DND-41 (cell line): Measurements from ENCODE around the gene TNS1.
"Not testable (repeated sequence)": the region's sequence is repeated elsewhere in the genome, so short reads cannot be mapped to it uniquely, and the experiment has no call there.

Experiments
- ATAC-seq: fragments of 200-7000 bp; cut with Tn5 transposase; 3 replicates; pipeline ENCODE4 v1.9.1; 2021; ENCODE audit warnings: low read depth; ENCODE audit not compliant: insufficient read depth
- DNase-seq: peaks from one replicate; pipeline ENCODE4 v3.0.0-alpha.2; 2020
- H2AFZ ChIP-seq: 2 replicates; pipeline ENCODE4 v1.6.0; 2012; ENCODE audit warnings: low read depth, low read length
- H3K27ac ChIP-seq: 2 replicates; pipeline ENCODE4 v1.5.1; 2012; ENCODE audit warnings: low read length, inconsistent platforms
- H3K27me3 ChIP-seq: fragments of 200-600 bp; sonication (generic); 2 replicates; pipeline ENCODE4 v1.6.0; 2012; ENCODE audit warnings: low read length, mild to moderate bottlenecking, inconsistent platforms; ENCODE audit not compliant: insufficient read depth, poor library complexity
- H3K36me3 ChIP-seq: 2 replicates; pipeline ENCODE4 v1.5.1; 2012; ENCODE audit warnings: low read length, inconsistent platforms; ENCODE audit not compliant: insufficient read depth
- H3K4me1 ChIP-seq: 2 replicates; pipeline ENCODE4 v1.5.1; 2012; ENCODE audit warnings: mild to moderate bottlenecking, low read length; ENCODE audit not compliant: insufficient read depth
- H3K4me2 ChIP-seq: 2 replicates; pipeline ENCODE4 v1.6.0; 2012; ENCODE audit warnings: mild to moderate bottlenecking, moderate library complexity, low read length, inconsistent platforms; ENCODE audit not compliant: insufficient read depth
- H3K4me3 ChIP-seq, 2 experiments: fragments of 200-600 bp in 1 of 2; shearing (Covaris generic) in 1 of 2; 2 replicates each; pipeline ENCODE4 v1.5.1; 2012 to 2016; ENCODE audit warnings: inconsistent platforms in 2 of 2, low read length in 2 of 2, mild to moderate bottlenecking in 2 of 2, low read depth in 1 of 2, moderate library complexity in 1 of 2
- H3K79me2 ChIP-seq: 2 replicates; pipeline ENCODE4 v1.6.0; 2012; ENCODE audit warnings: low read length, inconsistent platforms; ENCODE audit not compliant: insufficient read depth
- H3K9ac ChIP-seq: 2 replicates; pipeline ENCODE4 v1.6.0; 2012; ENCODE audit warnings: low read depth, mild to moderate bottlenecking, inconsistent platforms, low read length, moderate library complexity
- H3K9me3 ChIP-seq: 2 replicates; pipeline ENCODE4 v1.5.1; 2012; ENCODE audit warnings: low read length, moderate library complexity, mild to moderate bottlenecking, inconsistent platforms; ENCODE audit not compliant: insufficient read depth, severe bottlenecking
- H4K20me1 ChIP-seq: 2 replicates; pipeline ENCODE4 v1.6.0; 2012; ENCODE audit warnings: low read length; ENCODE audit not compliant: insufficient read depth
- CTCF ChIP-seq: IDR thresholded peaks from 2 replicates; pipeline ENCODE4 v1.5.1; 2012; ENCODE audit warnings: borderline replicate concordance, low read length, moderate library complexity, mild to moderate bottlenecking; ENCODE audit not compliant: poor library complexity, severe bottlenecking; ENCODE audit errors: extremely low read depth
- EZH2 ChIP-seq: IDR thresholded peaks from 3 replicates; pipeline ENCODE4 v1.6.1; 2012; ENCODE audit warnings: borderline replicate concordance, low read depth, mild to moderate bottlenecking, moderate library complexity, low read length, inconsistent platforms; ENCODE audit not compliant: severe bottlenecking

TNS1 gene

DNA sequence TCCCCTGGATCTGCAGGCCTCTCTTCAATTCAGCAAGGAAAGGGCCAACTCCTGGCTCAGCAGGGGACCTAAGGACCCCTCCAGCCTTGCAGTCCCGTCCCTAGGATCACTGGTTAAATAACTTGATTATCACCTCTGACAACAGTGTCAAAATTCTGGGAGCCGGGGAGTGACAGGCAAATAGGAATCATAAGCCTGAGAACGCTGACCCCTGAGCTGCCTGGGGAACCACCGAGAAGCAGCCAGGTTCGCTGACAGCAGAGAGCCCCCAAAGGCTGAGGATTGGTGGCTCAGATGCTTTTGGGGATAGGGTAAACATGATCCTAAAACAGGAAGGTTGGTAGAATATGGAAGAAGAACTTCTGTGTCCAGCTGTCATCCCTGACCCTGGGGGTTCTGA is 17.5 kb upstream of the TNS1 start:
- Histone ChIP-seq H3K9me3 (no peaks in the 10 kb centered on the region), H3K4me2 (no peak overlapping the region), H2AFZ (no peak overlapping the region), H3K27me3 (no peaks in the 10 kb centered on the region), H3K4me3 (no peak overlapping the region), H3K27ac (no peak overlapping the region), H3K79me2 (no peaks in the 10 kb centered on the region), H3K36me3 (no peaks in the 10 kb centered on the region), H4K20me1 (peaks cover 3% of the 10 kb centered on the region; the same call in 1 of the 2 replicates), H3K4me1 (no peaks in the 10 kb centered on the region), H3K9ac (no peak overlapping the region)
- DNase-seq (no peak), ATAC-seq (no peak)
- TF ChIP-seq CTCF (no peak), EZH2 (no peak)

DNA sequence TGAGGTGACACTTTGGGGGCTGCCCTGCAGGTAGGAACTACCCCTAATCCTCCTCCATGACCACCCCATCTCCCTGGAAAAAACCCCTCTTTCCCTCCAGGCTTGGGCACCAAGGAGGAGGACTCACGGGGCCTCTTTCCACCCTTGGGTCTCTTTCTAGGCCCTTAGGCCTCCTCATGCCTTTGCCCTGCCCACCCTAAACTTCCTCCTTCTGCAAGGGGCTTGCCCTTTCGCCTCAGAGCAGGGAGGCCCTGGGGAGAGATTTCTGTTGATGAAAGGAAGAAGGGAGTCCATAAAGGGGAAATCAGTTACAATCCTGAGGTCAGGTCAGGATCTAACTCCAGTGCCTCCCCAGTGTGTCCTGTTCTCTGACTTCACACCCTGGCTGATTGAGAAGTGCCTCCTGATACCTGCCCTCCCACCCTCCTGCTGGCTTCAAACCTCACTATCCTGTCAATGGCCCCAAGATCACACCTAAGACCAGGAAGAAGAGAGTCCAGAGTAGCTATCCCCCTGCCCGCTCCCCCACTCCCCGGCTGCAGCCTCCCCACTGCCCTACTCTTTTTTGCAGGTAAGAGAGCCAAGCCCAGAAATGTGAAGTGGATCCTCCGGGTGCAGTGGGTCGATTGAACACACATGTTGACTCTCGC is 16.7 kb upstream of the TNS1 start:
- Histone ChIP-seq H3K4me1 (no peaks in the 10 kb centered on the region), H3K36me3 (no peaks in the 10 kb centered on the region), H3K27ac (no peak overlapping the region), H3K4me3 (no peak overlapping the region), H3K9ac (no peak overlapping the region), H3K27me3 (no peaks in the 10 kb centered on the region), H3K4me2 (no peak overlapping the region), H3K9me3 (no peaks in the 10 kb centered on the region), H2AFZ (no peak overlapping the region), H4K20me1 (no peaks in the 10 kb centered on the region; the same call in 1 of the 2 replicates), H3K79me2 (no peaks in the 10 kb centered on the region)
- TF ChIP-seq EZH2 (no peak), CTCF (no peak)
- ATAC-seq (no peak), DNase-seq (no peak)

GRCh38 chr2:218018842-218019125 is 16.0 kb upstream of the TNS1 start:
- not testable (repeated sequence) for H3K27me3 ChIP-seq, H4K20me1 ChIP-seq, DNase-seq, H3K79me2 ChIP-seq, H3K9ac ChIP-seq, H3K36me3 ChIP-seq, H3K4me3 ChIP-seq, H3K4me2 ChIP-seq, H2AFZ ChIP-seq, H3K9me3 ChIP-seq, H3K4me1 ChIP-seq, H3K27ac ChIP-seq, ATAC-seq

DNA sequence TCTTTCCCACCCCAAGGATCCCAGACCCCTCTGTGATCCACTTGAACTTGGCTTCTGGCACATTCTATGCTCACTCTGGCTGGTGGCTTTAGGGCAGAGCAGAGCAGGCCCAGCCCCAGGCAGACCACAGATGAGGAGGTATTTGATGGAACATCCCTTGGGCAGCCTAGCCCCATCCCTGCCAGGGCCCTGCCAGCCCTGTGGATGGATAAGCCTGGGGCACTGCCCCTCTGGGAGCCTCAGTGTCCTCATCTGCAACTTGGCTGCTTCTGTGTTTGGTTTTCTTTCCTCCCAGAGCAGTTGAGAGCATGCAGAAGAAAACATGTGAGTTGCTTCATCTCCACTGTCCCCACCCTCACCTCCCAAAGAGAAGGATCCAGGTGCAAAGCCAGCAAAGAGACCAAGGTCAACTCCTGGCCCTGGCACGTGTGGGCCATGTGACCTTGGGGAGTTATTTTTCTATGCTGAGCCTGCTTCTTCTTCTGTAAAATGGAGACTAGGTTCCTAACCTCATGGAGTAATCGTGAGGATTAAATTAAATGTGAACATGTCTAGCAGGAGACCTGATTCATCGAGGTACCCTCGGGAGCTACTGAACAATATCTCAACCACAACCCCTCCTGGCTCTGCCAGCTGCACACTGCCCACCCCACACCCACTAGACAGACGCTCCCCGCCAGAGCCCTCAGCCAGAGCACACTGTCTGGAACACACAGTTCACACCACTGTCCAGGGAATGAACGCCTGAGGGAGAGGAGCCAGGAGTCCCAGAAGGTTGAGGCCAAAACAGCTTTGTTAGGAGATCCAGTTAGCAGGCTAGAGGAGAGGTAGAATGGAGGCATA is 14.6 kb upstream of the TNS1 start:
- H2AFZ ChIP-seq = no peak overlapping the region
- no peaks in the 10 kb centered on the region for H3K79me2 ChIP-seq
- peaks cover 7% of the 10 kb centered on the region; the same call in 1 of the 2 replicates for H4K20me1 ChIP-seq
- H3K27me3 ChIP-seq = peaks cover 4% of the 10 kb centered on the region
- H3K4me3 ChIP-seq = no peak overlapping the region
- DNase-seq (no peak), ATAC-seq (no peak)
- H3K4me1 ChIP-seq = no peaks in the 10 kb centered on the region
- TF ChIP-seq EZH2 (no peak), CTCF (no peak)
- H3K9ac ChIP-seq = no peak overlapping the region
- no peak overlapping the region for H3K27ac ChIP-seq
- no peaks in the 10 kb centered on the region for H3K36me3 ChIP-seq
- no peaks in the 10 kb centered on the region for H3K9me3 ChIP-seq
- H3K4me2 ChIP-seq = no peak overlapping the region
